HepG2 (cell line): Measurements from ENCODE around the gene P2RX7. TPM values are rescaled to one million over a fixed set of nuclear protein-coding genes. Genes with fewer than 3 reads are reported as not detected.
A peak's percentile ranks its signal among the peaks of the same experiment; 100 is the strongest.

Experiments used
- CREM ChIP-seq, 2 experiments: sonication (generic) in 1 of 2; formaldehyde crosslinking in 1 of 2; IDR thresholded peaks; 2 replicates each; pipeline versions ENCODE4 v1.4.0 to v1.6.1; 2016 to 2020; ENCODE audit warnings: antibody characterized with exemption in 1 of 2, mild to moderate bottlenecking in 1 of 2, missing genetic modification reagents in 1 of 2
- ELF1 ChIP-seq: sonication (generic); formaldehyde crosslinking; IDR thresholded peaks from 2 replicates; pipeline ENCODE4 v1.4.0; 2020; ENCODE audit warnings: missing genetic modification reagents
- ISL2 ChIP-seq: sonication (generic); formaldehyde crosslinking; IDR thresholded peaks from 2 replicates; pipeline ENCODE4 v1.5.0; 2020; ENCODE audit warnings: missing genetic modification reagents
- MAZ ChIP-seq, 2 experiments: sonication (generic) in 1 of 2; formaldehyde crosslinking in 1 of 2; IDR thresholded peaks; 2 replicates each; pipeline versions ENCODE4 v1.5.0 to v1.6.1; 2012 to 2020; ENCODE audit warnings: low read depth in 2 of 2, mild to moderate bottlenecking in 2 of 2, borderline replicate concordance in 1 of 2, improper control_type of control experiment in 1 of 2, low read length in 1 of 2, missing genetic modification reagents in 1 of 2, moderate library complexity in 1 of 2
- MED8 ChIP-seq: sonication (generic); formaldehyde crosslinking; IDR thresholded peaks from 2 replicates; pipeline ENCODE4 v1.8.1; 2023; ENCODE audit warnings: mild to moderate bottlenecking, missing genetic modification reagents; ENCODE audit not compliant: insufficient replicate concordance
- MIXL1 ChIP-seq: IDR thresholded peaks from 2 replicates; pipeline ENCODE4 v1.6.1; 2016
- MTA1 ChIP-seq: sonication (generic); formaldehyde crosslinking; IDR thresholded peaks from 2 replicates; pipeline ENCODE4 v1.4.0; 2020; ENCODE audit warnings: missing genetic modification reagents, mild to moderate bottlenecking, borderline replicate concordance
- SAP130 ChIP-seq: IDR thresholded peaks from 2 replicates; pipeline ENCODE4 v1.6.1; 2016; ENCODE audit warnings: low read depth
- SMAD3 ChIP-seq: sonication (generic); formaldehyde crosslinking; IDR thresholded peaks from 2 replicates; pipeline ENCODE4 v1.4.0; 2020; ENCODE audit warnings: missing genetic modification reagents
- SP2 ChIP-seq: sonication (generic); formaldehyde crosslinking; IDR thresholded peaks from 2 replicates; pipeline ENCODE4 v1.5.1; 2020; ENCODE audit warnings: mild to moderate bottlenecking, missing genetic modification reagents
- SSRP1 ChIP-seq: IDR thresholded peaks from 2 replicates; pipeline ENCODE4 v1.6.1; 2016; ENCODE audit warnings: control low read depth
- ZNF713 ChIP-seq: sonication (generic); formaldehyde crosslinking; IDR thresholded peaks from 2 replicates; pipeline ENCODE4 v1.4.0; 2020; ENCODE audit warnings: mild to moderate bottlenecking, missing genetic modification reagents
- ZNF839 ChIP-seq: sonication (generic); formaldehyde crosslinking; IDR thresholded peaks from 2 replicates; pipeline ENCODE4 v1.4.0; 2020; ENCODE audit warnings: missing genetic modification reagents, mild to moderate bottlenecking, borderline replicate concordance
- polyA plus RNA-seq, 8 experiments: library from polyadenylated mRNA; depleted of rRNA in 3 of 8; stranded (reverse) in 7 of 8; unstranded in 1 of 8; fragments of >200 nt; fragmentation: Illumina TruSeq in 4 of 8; extraction: Trizol in 4 of 8; gene quantifications; 2 replicates each; pipeline versions ENCODE4 v1.2.1 to v1.2.3, GENCODE V29; 2011 to 2016; ENCODE audit warnings: low read depth in 4 of 8, missing spikeins in 1 of 8, mixed read lengths in 1 of 8; ENCODE audit not compliant: insufficient read depth in 1 of 8
- total RNA-seq, 5 experiments: library from RNA; depleted of rRNA; stranded (reverse); fragments of >200 nt; fragmentation: Illumina TruSeq; extraction: Trizol; gene quantifications; 2 replicates each; pipeline ENCODE4 v1.2.3, GENCODE V29; 2016; ENCODE audit warnings: low read depth in 1 of 5
- TF ChIP-seq, protein P1 (sequence below): sonication (generic); formaldehyde crosslinking; IDR thresholded peaks from 2 replicates; pipeline ENCODE4 v1.5.1; 2020; ENCODE audit warnings: mild to moderate bottlenecking, moderate library complexity, missing genetic modification reagents
- TF ChIP-seq, protein P2 (sequence below): sonication (generic); formaldehyde crosslinking; IDR thresholded peaks from 2 replicates; pipeline ENCODE4 v1.8.0; 2022; ENCODE audit warnings: mild to moderate bottlenecking, missing genetic modification reagents, moderate library complexity
- TF ChIP-seq, protein P3 (sequence below): IDR thresholded peaks from 2 replicates; pipeline ENCODE4 v1.6.1; 2016; ENCODE audit warnings: low read depth
- TF ChIP-seq, protein P4 (sequence below), 2 experiments: sonication (generic) in 1 of 2; formaldehyde crosslinking in 1 of 2; IDR thresholded peaks; 2 replicates each; pipeline versions ENCODE4 v1.4.0 to v1.6.1; 2018 to 2020; ENCODE audit warnings: missing genetic modification reagents in 2 of 2, borderline replicate concordance in 1 of 2, low read depth in 1 of 2, mild to moderate bottlenecking in 1 of 2, missing biosample characterization in 1 of 2
- TF ChIP-seq, protein P5 (sequence below), 2 experiments: sonication (generic) in 1 of 2; formaldehyde crosslinking in 1 of 2; IDR thresholded peaks; 2 replicates each; pipeline versions ENCODE4 v1.5.1 to v1.6.1; 2011 to 2020; ENCODE audit warnings: borderline replicate concordance in 1 of 2, low read depth in 1 of 2, low read length in 1 of 2, mild to moderate bottlenecking in 1 of 2, missing genetic modification reagents in 1 of 2, moderate library complexity in 1 of 2

Gene P2RX7
- total and polyA plus RNA-seq, 2 of the 13 experiments (the other 11 are each of a cell fraction or from before 2014, with no cell fraction given), result 0.13 to 0.73 TPM

DNA sequence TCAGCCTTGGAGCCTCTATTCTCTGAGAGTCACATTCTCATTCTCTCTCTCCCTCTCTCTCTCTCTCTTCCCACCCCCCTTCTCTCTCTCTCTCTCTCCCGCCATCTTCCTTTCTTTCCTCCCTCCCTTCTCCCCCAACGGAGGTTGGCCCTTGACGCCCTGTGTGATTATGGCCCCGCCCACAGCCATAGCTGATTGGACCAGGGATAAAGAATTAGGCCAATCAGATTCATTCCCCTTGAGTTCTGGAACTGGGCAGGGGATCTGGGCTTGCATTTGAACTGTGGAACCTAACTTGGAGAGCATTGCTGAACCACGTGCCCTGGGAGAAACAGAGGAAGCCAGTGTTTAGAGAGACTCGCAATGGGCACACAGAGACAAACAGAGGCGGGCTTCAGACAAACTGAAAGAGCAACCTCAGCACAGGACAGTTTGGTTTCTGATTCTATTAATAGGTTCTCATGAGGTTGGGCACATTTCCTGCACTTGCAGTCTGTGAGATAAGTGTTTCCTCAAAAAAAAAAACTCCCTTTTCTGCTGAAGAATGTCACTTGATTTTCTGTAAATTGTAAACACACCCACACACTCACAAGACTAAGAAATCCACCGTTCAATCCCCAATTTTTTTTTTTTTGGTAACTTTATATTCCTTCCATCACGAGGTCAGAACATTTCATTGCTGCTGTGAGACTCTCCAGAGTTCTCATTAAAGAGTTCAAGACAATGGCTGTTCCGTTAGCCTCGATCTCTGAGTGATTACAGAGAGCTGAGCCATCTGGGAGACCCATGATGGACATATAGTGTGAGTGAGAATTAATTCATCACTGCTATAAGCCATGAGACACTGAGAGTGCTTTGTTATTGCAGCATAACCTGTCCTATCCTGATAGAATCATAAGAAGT lies 3.5 kb upstream of the P2RX7 start (continued):
- TF ChIP-seq CREM (IDR thresholded peaks at IDR 0.05), result peak; percentile 29; the same call in 1 of the 2 replicates
- TF ChIP-seq CREM (CRISPR knock-in tag; IDR thresholded peaks at IDR 0.05), result no peak
- TF ChIP-seq MAZ (IDR thresholded peaks at IDR 0.05; ENCODE audit: borderline replicate concordance, low read depth, low read length), result no peak
- TF ChIP-seq MAZ (CRISPR knock-in tag; IDR thresholded peaks at IDR 0.05; ENCODE audit: low read depth), result no peak
- TF ChIP-seq, protein P1, sequence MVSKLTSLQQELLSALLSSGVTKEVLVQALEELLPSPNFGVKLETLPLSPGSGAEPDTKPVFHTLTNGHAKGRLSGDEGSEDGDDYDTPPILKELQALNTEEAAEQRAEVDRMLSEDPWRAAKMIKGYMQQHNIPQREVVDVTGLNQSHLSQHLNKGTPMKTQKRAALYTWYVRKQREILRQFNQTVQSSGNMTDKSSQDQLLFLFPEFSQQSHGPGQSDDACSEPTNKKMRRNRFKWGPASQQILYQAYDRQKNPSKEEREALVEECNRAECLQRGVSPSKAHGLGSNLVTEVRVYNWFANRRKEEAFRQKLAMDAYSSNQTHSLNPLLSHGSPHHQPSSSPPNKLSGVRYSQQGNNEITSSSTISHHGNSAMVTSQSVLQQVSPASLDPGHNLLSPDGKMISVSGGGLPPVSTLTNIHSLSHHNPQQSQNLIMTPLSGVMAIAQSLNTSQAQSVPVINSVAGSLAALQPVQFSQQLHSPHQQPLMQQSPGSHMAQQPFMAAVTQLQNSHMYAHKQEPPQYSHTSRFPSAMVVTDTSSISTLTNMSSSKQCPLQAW, result 0 out of 2 replicates have a peak, but pooled peaks have one; percentile 34
- TF ChIP-seq ISL2 (CRISPR knock-in tag), result no peak
- no peak for TF ChIP-seq MTA1
- peak; percentile 78 for TF ChIP-seq SAP130
- no peak for TF ChIP-seq MED8 (CRISPR knock-in tag)
- no peak for TF ChIP-seq SMAD3 (CRISPR knock-in tag)
- no peak for TF ChIP-seq ELF1 (CRISPR knock-in tag)
- no peak for TF ChIP-seq ZNF839 (CRISPR knock-in tag)
- no peak for TF ChIP-seq SSRP1
- TF ChIP-seq, protein P2, sequence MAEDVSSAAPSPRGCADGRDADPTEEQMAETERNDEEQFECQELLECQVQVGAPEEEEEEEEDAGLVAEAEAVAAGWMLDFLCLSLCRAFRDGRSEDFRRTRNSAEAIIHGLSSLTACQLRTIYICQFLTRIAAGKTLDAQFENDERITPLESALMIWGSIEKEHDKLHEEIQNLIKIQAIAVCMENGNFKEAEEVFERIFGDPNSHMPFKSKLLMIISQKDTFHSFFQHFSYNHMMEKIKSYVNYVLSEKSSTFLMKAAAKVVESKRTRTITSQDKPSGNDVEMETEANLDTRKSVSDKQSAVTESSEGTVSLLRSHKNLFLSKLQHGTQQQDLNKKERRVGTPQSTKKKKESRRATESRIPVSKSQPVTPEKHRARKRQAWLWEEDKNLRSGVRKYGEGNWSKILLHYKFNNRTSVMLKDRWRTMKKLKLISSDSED (CRISPR knock-in tag), result no peak
- TF ChIP-seq, protein P3, sequence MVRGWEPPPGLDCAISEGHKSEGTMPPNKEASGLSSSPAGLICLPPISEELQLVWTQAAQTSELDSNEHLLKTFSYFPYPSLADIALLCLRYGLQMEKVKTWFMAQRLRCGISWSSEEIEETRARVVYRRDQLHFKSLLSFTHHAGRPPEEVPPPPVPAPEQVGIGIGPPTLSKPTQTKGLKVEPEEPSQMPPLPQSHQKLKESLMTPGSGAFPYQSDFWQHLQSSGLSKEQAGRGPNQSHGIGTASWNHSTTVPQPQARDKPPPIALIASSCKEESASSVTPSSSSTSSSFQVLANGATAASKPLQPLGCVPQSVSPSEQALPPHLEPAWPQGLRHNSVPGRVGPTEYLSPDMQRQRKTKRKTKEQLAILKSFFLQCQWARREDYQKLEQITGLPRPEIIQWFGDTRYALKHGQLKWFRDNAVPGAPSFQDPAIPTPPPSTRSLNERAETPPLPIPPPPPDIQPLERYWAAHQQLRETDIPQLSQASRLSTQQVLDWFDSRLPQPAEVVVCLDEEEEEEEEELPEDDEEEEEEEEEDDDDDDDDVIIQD (CRISPR knock-in tag), result peak; percentile 21; the same call in 1 of the 2 replicates
- TF ChIP-seq ZNF713, result no peak
- TF ChIP-seq, protein P4, sequence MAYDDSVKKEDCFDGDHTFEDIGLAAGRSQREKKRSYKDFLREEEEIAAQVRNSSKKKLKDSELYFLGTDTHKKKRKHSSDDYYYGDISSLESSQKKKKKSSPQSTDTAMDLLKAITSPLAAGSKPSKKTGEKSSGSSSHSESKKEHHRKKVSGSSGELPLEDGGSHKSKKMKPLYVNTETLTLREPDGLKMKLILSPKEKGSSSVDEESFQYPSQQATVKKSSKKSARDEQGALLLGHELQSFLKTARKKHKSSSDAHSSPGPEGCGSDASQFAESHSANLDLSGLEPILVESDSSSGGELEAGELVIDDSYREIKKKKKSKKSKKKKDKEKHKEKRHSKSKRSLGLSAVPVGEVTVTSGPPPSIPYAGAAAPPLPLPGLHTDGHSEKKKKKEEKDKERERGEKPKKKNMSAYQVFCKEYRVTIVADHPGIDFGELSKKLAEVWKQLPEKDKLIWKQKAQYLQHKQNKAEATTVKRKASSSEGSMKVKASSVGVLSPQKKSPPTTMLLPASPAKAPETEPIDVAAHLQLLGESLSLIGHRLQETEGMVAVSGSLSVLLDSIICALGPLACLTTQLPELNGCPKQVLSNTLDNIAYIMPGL (CRISPR knock-in tag; IDR thresholded peaks at IDR 0.05; ENCODE audit: borderline replicate concordance in 1 of 2, low read depth in 1 of 2), result no peak
- TF ChIP-seq, protein P5, sequence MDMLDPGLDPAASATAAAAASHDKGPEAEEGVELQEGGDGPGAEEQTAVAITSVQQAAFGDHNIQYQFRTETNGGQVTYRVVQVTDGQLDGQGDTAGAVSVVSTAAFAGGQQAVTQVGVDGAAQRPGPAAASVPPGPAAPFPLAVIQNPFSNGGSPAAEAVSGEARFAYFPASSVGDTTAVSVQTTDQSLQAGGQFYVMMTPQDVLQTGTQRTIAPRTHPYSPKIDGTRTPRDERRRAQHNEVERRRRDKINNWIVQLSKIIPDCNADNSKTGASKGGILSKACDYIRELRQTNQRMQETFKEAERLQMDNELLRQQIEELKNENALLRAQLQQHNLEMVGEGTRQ (IDR thresholded peaks at IDR 0.05; ENCODE audit: low read depth, low read length), result peak; percentile 57
- TF ChIP-seq, protein P5 (CRISPR knock-in tag; IDR thresholded peaks at IDR 0.05; ENCODE audit: borderline replicate concordance), result peak; percentile 69; the same call in 1 of the 2 replicates
- TF ChIP-seq SP2, result peak; percentile 66
- TF ChIP-seq MIXL1 (CRISPR knock-in tag), result 0 out of 2 replicates have a peak, but pooled peaks have one; percentile 23
